Fibroblast of lung (primary cell): Measurements from ENCODE around the gene COL18A1. TPM values are rescaled to one million over a fixed set of nuclear protein-coding genes. Genes with fewer than 3 reads are reported as not detected.

ENCODE experiments used
- DNase-seq, 2 donors: peaks; one replicate each; pipeline versions ENCODE4 v3.0.0 to v3.0.0-alpha.2; 2010; ENCODE audit warnings: low read depth in 2 of 2
- H2AFZ ChIP-seq: 2 replicates; pipeline ENCODE4 v1.5.1; 2012; ENCODE audit warnings: low read length, control low read depth, inconsistent platforms
- H3K27ac ChIP-seq: 2 replicates; pipeline ENCODE4 v1.5.1; 2011; ENCODE audit warnings: low read length, control low read depth; ENCODE audit not compliant: insufficient read depth
- H3K27me3 ChIP-seq: 2 replicates; pipeline ENCODE4 v1.5.1; 2011; ENCODE audit warnings: mild to moderate bottlenecking, low read length; ENCODE audit not compliant: control insufficient read depth, insufficient read depth
- H3K36me3 ChIP-seq: 2 replicates; pipeline ENCODE4 v1.5.1; 2011; ENCODE audit warnings: low read length; ENCODE audit not compliant: control insufficient read depth, insufficient read depth
- H3K4me1 ChIP-seq: 2 replicates; pipeline ENCODE4 v1.5.1; 2011; ENCODE audit warnings: low read length; ENCODE audit not compliant: control insufficient read depth, insufficient read depth; ENCODE audit errors: extremely low read depth
- H3K4me2 ChIP-seq: 2 replicates; pipeline ENCODE4 v1.5.1; 2011; ENCODE audit warnings: low read length, control low read depth; ENCODE audit not compliant: insufficient read depth; ENCODE audit errors: extremely low read depth
- H3K4me3 ChIP-seq, 4 experiments: fragments of 200-600 bp in 1 of 4; sonication (generic) in 1 of 4; replicated peaks in 1 of 4; 2 replicates each; pipeline ENCODE4 v1.5.1; 2011 to 2016; ENCODE audit warnings: low read length in 4 of 4, low read depth in 3 of 4, mild to moderate bottlenecking in 3 of 4, control low read depth in 2 of 4, inconsistent platforms in 1 of 4, mixed read lengths in 1 of 4; ENCODE audit not compliant: insufficient read depth in 1 of 4; ENCODE audit errors: control extremely low read depth in 1 of 4
- H3K79me2 ChIP-seq: 2 replicates; pipeline ENCODE4 v1.5.1; 2012; ENCODE audit warnings: mild to moderate bottlenecking, low read length, inconsistent platforms; ENCODE audit not compliant: control insufficient read depth, insufficient read depth
- H3K9ac ChIP-seq: 2 replicates; pipeline ENCODE4 v1.5.1; 2011; ENCODE audit warnings: mild to moderate bottlenecking, low read length, control low read depth; ENCODE audit not compliant: insufficient read depth
- H3K9me3 ChIP-seq: 2 replicates; pipeline ENCODE4 v1.5.1; 2012; ENCODE audit warnings: low read depth, low read length; ENCODE audit not compliant: control insufficient read depth, insufficient read depth
- H4K20me1 ChIP-seq: 2 replicates; pipeline ENCODE4 v1.5.1; 2011; ENCODE audit warnings: low read length; ENCODE audit not compliant: control insufficient read depth, insufficient read depth; ENCODE audit errors: extremely low read depth
- CTCF ChIP-seq, 2 donors: IDR thresholded peaks in 1 of 2; conservative IDR thresholded peaks in 1 of 2; 1 replicate in 1 of 2; 2 replicates in 1 of 2; pipeline ENCODE4 v1.5.1; 2011 to 2012; ENCODE audit warnings: low read length in 2 of 2, control low read depth in 1 of 2, inconsistent platforms in 1 of 2, low read depth in 1 of 2, mild to moderate bottlenecking in 1 of 2
- EZH2 ChIP-seq: IDR thresholded peaks from 2 replicates; pipeline ENCODE4 v1.5.1; 2012; ENCODE audit warnings: low read length, control low read depth, mild to moderate bottlenecking; ENCODE audit errors: missing control alignments
- polyA plus RNA-seq, 2 donors: library from polyadenylated mRNA; depleted of rRNA in 1 of 2; stranded (reverse) in 1 of 2; unstranded in 1 of 2; fragments of >200 nt; gene quantifications; 2 replicates each; pipeline ENCODE4 v1.2.1, GENCODE V29; 2011 to 2012; ENCODE audit warnings: missing spikeins in 1 of 2
- total RNA-seq: library from RNA; depleted of rRNA; stranded (reverse); fragments of >200 nt; gene quantifications from 2 replicates; pipeline ENCODE4 v1.2.1, GENCODE V29; 2014

COL18A1 gene
- total and polyA plus RNA-seq, 2 donors (not counting 1 experiment from before 2014, with no cell fraction given), result 24.3 to 38.8 TPM

- Histone ChIP-seq H2AFZ (no peak overlapping the region), H4K20me1 (no peaks in the 10 kb centered on the region), H3K4me1 (peaks cover 27% of the 10 kb centered on the region), H3K9me3 (no peaks in the 10 kb centered on the region), H3K4me2 (peak overlapping the region; percentile 92), H3K36me3 (no peaks in the 10 kb centered on the region), H3K27ac (peak overlapping the region; percentile 47), H3K9ac (peak overlapping the region; percentile 31), H3K4me3 (peak overlapping the region in 1 of 4 experiments; percentile 52), H3K27me3 (no peaks in the 10 kb centered on the region), H3K79me2 (no peaks in the 10 kb centered on the region)
- DNase-seq, result peak in 1 of 2 donors; percentile 46
- no peak for TF ChIP-seq EZH2
- no peak for TF ChIP-seq CTCF (conservative IDR thresholded peaks at IDR 0.05 in 1 of 2, IDR thresholded peaks at IDR 0.05 in 1 of 2; ENCODE audit: low read depth in 1 of 2, low read length in 2 of 2)
These were observed 49.3 kb downstream of the COL18A1 start for GRCh38 chr21:45454060-45454925.

- H3K9me3 ChIP-seq, result no peaks in the 10 kb centered on the region
- H3K4me3 ChIP-seq, result peak overlapping the region; percentile 27 to 52 (median 34)
- H3K27ac ChIP-seq, result peak overlapping the region; percentile 44
- H3K9ac ChIP-seq, result peak overlapping the region; percentile 55
- H3K79me2 ChIP-seq, result no peaks in the 10 kb centered on the region
- peaks cover 27% of the 10 kb centered on the region for H3K4me1 ChIP-seq
- H3K36me3 ChIP-seq, result no peaks in the 10 kb centered on the region
- DNase-seq, result peak; percentile 55 to 61
- peak overlapping the region; percentile 92 for H3K4me2 ChIP-seq
- H3K27me3 ChIP-seq, result no peaks in the 10 kb centered on the region
- H4K20me1 ChIP-seq, result no peaks in the 10 kb centered on the region
- no peak for TF ChIP-seq CTCF (conservative IDR thresholded peaks at IDR 0.05 in 1 of 2, IDR thresholded peaks at IDR 0.05 in 1 of 2; ENCODE audit: low read depth in 1 of 2, low read length in 2 of 2)
- TF ChIP-seq EZH2, result no peak
- no peak overlapping the region for H2AFZ ChIP-seq
These were observed 50.1 kb downstream of the COL18A1 start for GRCh38 chr21:45454926-45455673.
